Left ventricle myocardium inferior (tissue), 1 donor: ENCODE results near the gene ABCG1. TPM values are rescaled to one million over a fixed set of nuclear protein-coding genes. Genes with fewer than 3 reads are reported as not detected.

Source experiments
- DNase-seq: peaks from one replicate; pipeline ENCODE4 v3.0.0-alpha.2; 2020
- H3K27ac ChIP-seq: fragments of 200-600 bp; replicated peaks from 2 replicates; pipeline ENCODE4 v1.8.0; 2021
- H3K27me3 ChIP-seq: fragments of 200-600 bp; 2 replicates; pipeline ENCODE4 v1.8.0; 2021; ENCODE audit warnings: low read depth
- H3K36me3 ChIP-seq: fragments of 200-600 bp; 2 replicates; pipeline ENCODE4 v1.8.0; 2021
- H3K4me1 ChIP-seq: fragments of 200-600 bp; 2 replicates; pipeline ENCODE4 v1.8.0; 2021
- H3K4me3 ChIP-seq: fragments of 200-600 bp; 2 replicates; pipeline ENCODE4 v1.8.0; 2021; ENCODE audit warnings: mild to moderate bottlenecking, moderate library complexity
- H3K9me3 ChIP-seq: fragments of 200-600 bp; replicated peaks from 2 replicates; pipeline ENCODE4 v1.8.0; 2021
- intact Hi-C: fragments of 100-400 bp; cut with micrococcal nuclease; formaldehyde crosslinking; loops from one replicate; pipeline ENCODE4 v1.11.0; 2022
- total RNA-seq: library from RNA; stranded (reverse); fragmentation: NEBNext Ultra II Directional; extraction: Animal tissue kit (Norgen Biotek cat#: 25700); gene quantifications from one replicate; pipeline ENCODE4 v1.2.1, GENCODE V29; 2021
- TF ChIP-seq, protein P1 (sequence below): fragments of 200-600 bp; IDR thresholded peaks from 2 replicates; pipeline ENCODE4 v1.8.0; 2021; ENCODE audit warnings: antibody characterized with exemption, mild to moderate bottlenecking, borderline replicate concordance
- donor health status: DM: no; HTN: yes; CAD: no; lungs with severe emphysema.

The ABCG1 gene
- total RNA-seq, 1 donor from 2014 or later = 8.7 TPM

DNA sequence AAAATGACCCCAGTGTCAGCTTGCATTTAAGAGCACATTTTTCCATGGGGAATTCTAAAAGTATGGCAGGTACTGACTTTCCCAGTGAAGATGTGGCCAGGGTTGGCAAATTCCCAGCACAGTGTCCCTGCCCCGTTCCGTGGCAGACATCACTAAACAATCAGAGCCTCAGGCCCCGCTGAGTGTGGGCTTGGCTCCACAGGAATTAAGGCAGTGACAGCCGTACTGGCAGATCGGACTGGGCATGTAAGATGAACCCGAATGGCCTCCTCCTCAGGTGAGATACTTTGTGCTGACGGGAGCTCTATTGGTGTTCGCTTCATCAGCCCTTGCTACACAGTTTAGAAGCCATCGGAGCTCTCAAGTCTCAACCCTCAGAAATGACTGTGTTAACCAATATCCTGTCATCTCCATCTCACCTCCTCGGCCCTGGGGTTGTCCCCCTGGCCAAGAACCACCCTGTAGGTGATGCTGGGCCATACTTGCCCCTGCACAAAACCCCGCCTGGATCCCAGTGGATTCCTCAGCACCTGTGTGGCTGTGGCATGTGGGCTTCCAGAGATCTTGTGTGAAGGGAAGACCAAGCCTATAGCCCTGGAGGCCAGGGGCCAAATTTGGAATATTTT, 29.0 kb upstream of the ABCG1 start:
- Histone ChIP-seq H3K27me3 (no peaks in the 10 kb centered on the region), H3K4me3 (no peak overlapping the region), H3K4me1 (peaks cover 12% of the 10 kb centered on the region), H3K27ac (no peak overlapping the region), H3K9me3 (no peaks in the 10 kb centered on the region), H3K36me3 (no peaks in the 10 kb centered on the region)
- TF ChIP-seq, protein P1, sequence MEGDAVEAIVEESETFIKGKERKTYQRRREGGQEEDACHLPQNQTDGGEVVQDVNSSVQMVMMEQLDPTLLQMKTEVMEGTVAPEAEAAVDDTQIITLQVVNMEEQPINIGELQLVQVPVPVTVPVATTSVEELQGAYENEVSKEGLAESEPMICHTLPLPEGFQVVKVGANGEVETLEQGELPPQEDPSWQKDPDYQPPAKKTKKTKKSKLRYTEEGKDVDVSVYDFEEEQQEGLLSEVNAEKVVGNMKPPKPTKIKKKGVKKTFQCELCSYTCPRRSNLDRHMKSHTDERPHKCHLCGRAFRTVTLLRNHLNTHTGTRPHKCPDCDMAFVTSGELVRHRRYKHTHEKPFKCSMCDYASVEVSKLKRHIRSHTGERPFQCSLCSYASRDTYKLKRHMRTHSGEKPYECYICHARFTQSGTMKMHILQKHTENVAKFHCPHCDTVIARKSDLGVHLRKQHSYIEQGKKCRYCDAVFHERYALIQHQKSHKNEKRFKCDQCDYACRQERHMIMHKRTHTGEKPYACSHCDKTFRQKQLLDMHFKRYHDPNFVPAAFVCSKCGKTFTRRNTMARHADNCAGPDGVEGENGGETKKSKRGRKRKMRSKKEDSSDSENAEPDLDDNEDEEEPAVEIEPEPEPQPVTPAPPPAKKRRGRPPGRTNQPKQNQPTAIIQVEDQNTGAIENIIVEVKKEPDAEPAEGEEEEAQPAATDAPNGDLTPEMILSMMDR = no peak
- DNase-seq = no peak
- intact Hi-C loops = loop anchor here (10.0 kb wide), 1 partner anchor 65 kb away; no protein-coding TSS in a partner anchor

DNA sequence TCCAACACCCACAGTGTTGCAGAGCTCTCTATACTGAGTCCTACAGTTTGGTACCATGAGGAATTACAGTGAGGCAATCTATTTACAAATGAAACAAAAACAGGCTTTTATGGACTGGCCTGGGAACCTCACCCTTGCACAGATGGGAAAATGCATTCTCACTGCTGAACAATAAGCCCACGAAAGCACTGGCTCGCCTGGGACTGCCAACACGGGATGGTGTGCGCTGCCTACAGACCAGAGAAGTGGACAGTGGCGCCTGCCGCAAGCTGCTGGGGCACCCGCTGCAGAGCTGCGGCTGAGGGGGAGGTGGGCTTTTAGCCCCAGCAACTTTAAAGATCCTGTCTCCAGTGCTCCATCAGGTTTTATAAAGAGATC, 28.5 kb upstream of the ABCG1 start:
- DNase-seq = no peak
- H3K4me3 ChIP-seq = no peak overlapping the region
- intact Hi-C loops = no loop called here
- no peaks in the 10 kb centered on the region for H3K36me3 ChIP-seq
- H3K9me3 ChIP-seq = no peaks in the 10 kb centered on the region
- no peaks in the 10 kb centered on the region for H3K27me3 ChIP-seq
- TF ChIP-seq, protein P1 = no peak
- peaks cover 12% of the 10 kb centered on the region for H3K4me1 ChIP-seq
- no peak overlapping the region for H3K27ac ChIP-seq

DNA sequence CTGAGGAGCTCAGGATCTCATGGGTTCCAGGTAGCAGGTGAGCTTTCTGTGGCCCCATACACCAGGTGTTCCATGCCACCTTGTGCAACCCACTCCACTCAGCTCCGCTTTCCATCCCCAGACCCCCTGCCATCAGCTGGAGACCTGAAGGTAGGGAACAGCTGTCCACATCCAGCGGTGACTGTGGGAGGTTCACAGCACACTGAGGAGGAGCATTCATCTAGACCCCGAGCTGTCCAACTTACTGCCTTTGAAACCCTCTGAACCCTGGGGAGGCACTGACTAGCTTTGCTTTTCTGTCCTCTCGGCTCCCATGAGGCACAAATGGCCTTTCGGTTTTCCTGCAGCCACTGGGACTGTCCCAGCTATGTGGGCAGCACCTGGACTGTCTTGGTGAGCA, 27.9 kb upstream of the ABCG1 start:
- DNase-seq = no peak
- intact Hi-C loops = no loop called here
- Histone ChIP-seq H3K27me3 (no peaks in the 10 kb centered on the region), H3K4me3 (no peak overlapping the region), H3K9me3 (no peaks in the 10 kb centered on the region), H3K36me3 (no peaks in the 10 kb centered on the region), H3K27ac (no peak overlapping the region), H3K4me1 (peaks cover 12% of the 10 kb centered on the region)
- TF ChIP-seq, protein P1 = no peak

DNA sequence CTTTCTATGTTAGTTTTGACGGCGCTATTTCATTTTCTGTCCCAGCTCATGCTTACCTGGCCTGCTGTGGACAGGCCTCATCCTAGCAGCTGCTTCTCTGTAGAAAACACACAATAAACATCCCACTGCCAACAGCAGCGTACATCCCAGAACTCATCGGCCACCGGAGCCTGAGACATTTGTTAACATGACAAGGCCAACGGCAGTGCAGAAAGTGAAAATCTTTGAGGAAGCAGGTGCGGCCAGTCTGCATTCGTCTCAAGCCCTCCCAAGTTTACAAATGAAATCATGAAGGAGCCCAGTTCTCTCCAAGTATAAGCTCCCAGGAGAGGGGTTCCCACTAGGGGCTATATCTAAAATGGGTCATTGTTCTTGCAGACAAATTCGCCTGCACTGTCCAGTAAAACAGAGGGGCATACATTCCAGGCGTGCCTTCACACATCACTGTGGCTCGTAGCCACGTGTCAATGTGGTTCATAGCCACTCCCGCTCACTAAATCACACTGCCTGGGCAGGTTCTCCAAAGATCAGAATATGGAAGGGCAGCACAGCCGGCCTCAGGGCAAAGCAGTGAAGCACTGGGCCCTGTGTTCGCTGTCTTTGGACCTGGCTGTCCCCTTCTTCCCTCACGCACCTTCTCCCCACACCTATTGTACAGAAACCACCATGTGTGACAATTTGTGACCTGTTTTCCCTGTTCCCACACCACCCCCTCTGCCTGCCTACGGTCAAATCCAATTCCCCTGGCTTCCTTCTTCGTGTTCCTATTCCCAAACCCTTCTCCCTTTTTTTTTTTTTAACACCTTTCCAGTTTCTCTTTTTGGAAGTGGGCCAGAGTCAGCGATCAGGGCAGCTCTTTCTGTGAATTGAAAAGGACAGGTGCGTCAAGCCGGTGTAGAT, 27.0 kb upstream of the ABCG1 start:
- Histone ChIP-seq H3K27ac (no peak overlapping the region), H3K36me3 (no peaks in the 10 kb centered on the region), H3K9me3 (no peaks in the 10 kb centered on the region), H3K4me3 (no peak overlapping the region), H3K4me1 (peaks cover 12% of the 10 kb centered on the region), H3K27me3 (no peaks in the 10 kb centered on the region)
- TF ChIP-seq, protein P1 = no peak
- intact Hi-C loops = no loop called here
- DNase-seq = no peak

DNA sequence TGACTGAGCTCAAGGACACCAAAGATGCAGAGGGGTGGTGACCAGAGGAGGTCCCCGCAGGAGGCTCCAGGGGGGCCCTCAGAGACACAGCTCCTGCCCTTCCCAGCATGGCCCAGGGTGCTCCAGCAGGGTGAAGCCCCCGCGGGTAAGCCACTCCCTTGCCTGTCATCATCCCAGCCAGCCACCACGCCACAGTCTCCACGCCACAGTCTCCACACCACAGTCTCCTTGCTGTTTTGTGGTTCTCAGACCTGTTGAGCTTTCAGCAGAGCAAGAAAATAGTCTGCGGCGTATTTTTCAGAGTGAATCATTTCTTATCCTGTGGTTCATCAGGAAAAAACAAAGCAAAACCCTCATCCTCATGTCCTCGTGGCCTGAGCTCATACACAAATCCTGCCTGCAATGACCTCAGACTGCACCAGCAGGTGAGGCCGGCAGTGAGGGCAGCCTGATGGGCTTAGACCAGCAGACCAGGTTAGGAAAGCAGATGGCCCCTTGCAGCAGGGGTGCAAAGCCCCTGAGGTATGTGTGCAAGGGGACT, 25.7 kb upstream of the ABCG1 start:
- DNase-seq = no peak
- intact Hi-C loops = no loop called here
- Histone ChIP-seq H3K4me1 (peaks cover 6% of the 10 kb centered on the region), H3K27me3 (no peaks in the 10 kb centered on the region), H3K27ac (no peak overlapping the region), H3K36me3 (no peaks in the 10 kb centered on the region), H3K9me3 (no peaks in the 10 kb centered on the region), H3K4me3 (no peak overlapping the region)
- TF ChIP-seq, protein P1 = no peak
